IPS DF 6.9 (cell line): ENCODE data around the gene LYPD3.

ENCODE experiments used
- DNase-seq: peaks from one replicate; pipeline ENCODE4 v3.0.0-alpha.2; 2013; ENCODE audit warnings: low read depth, low spot score
- H3K27ac ChIP-seq: one replicate; pipeline ENCODE4 v1.5.1; 2013; ENCODE audit warnings: low read length, control low read depth
- H3K27me3 ChIP-seq: 2 replicates; pipeline ENCODE4 v1.6.1; 2013; ENCODE audit warnings: mild to moderate bottlenecking, low read length; ENCODE audit not compliant: control insufficient read depth, insufficient read depth
- H3K36me3 ChIP-seq: 2 replicates; pipeline ENCODE4 v1.6.1; 2013; ENCODE audit warnings: low read length; ENCODE audit not compliant: control insufficient read depth, insufficient read depth
- H3K4me1 ChIP-seq: 2 replicates; pipeline ENCODE4 v1.6.1; 2013; ENCODE audit warnings: low read length; ENCODE audit not compliant: control insufficient read depth, insufficient read depth
- H3K4me3 ChIP-seq: 2 replicates; pipeline ENCODE4 v1.5.1; 2013; ENCODE audit warnings: mild to moderate bottlenecking, low read length
- H3K9me3 ChIP-seq: 2 replicates; pipeline ENCODE4 v1.6.1; 2013; ENCODE audit warnings: low read length, inconsistent platforms; ENCODE audit not compliant: control insufficient read depth, insufficient read depth
- WGBS: extraction: QIAGEN DNeasy Blood & Tissue Kit; methylation state at CpG from one replicate; pipeline ENCODE4 v1.1.7; 2013; ENCODE audit warnings: mixed read lengths, missing lambda C conversion rate; ENCODE audit not compliant: insufficient read length, insufficient coverage; 5-methylcytosine and 5-hydroxymethylcytosine counted together

LYPD3 gene

GRCh38 chr19:43486412-43486811, 21.0 kb upstream of the LYPD3 start:
- Histone ChIP-seq H3K27ac (no peak overlapping the region), H3K27me3 (no peaks in the 10 kb centered on the region), H3K36me3 (no peaks in the 10 kb centered on the region), H3K4me3 (no peak overlapping the region), H3K4me1 (no peaks in the 10 kb centered on the region), H3K9me3 (no peaks in the 10 kb centered on the region)
- DNase-seq = no peak
- WGBS = no CpG with 5 or more reads among the region's 7 CpGs

GRCh38 chr19:43485951-43486350, 20.5 kb upstream of the LYPD3 start:
- Histone ChIP-seq H3K4me1 (no peaks in the 10 kb centered on the region), H3K36me3 (no peaks in the 10 kb centered on the region), H3K4me3 (no peak overlapping the region), H3K27me3 (no peaks in the 10 kb centered on the region), H3K9me3 (no peaks in the 10 kb centered on the region), H3K27ac (no peak overlapping the region)
- WGBS = no CpG with 5 or more reads among the region's 6 CpGs
- DNase-seq = no peak

GRCh38 chr19:43483281-43483680, 17.9 kb upstream of the LYPD3 start:
- WGBS = no CpG with 5 or more reads among the region's 6 CpGs
- no peak overlapping the region for H3K27ac ChIP-seq
- H3K36me3 ChIP-seq = no peaks in the 10 kb centered on the region
- no peaks in the 10 kb centered on the region for H3K27me3 ChIP-seq
- H3K4me1 ChIP-seq = no peaks in the 10 kb centered on the region
- no peaks in the 10 kb centered on the region for H3K9me3 ChIP-seq
- no peak overlapping the region for H3K4me3 ChIP-seq
- no peak for DNase-seq

- H3K27ac ChIP-seq = no peak overlapping the region
- no CpG with 5 or more reads among the region's 4 CpGs for WGBS
- DNase-seq = no peak
These were observed 16.8 kb upstream of the LYPD3 start for GRCh38 chr19:43482193-43482592.

GRCh38 chr19:43481701-43482100, 16.3 kb upstream of the LYPD3 start:
- H3K36me3 ChIP-seq = no peaks in the 10 kb centered on the region
- no peaks in the 10 kb centered on the region for H3K4me1 ChIP-seq
- H3K27ac ChIP-seq = no peak overlapping the region
- H3K4me3 ChIP-seq = no peak overlapping the region
- no CpG with 5 or more reads among the region's 6 CpGs for WGBS
- H3K27me3 ChIP-seq = no peaks in the 10 kb centered on the region
- DNase-seq = no peak
- H3K9me3 ChIP-seq = no peaks in the 10 kb centered on the region

More at GRCh38 chr19:43482193-43482592, 16.8 kb upstream of the LYPD3 start:
- H3K27me3 ChIP-seq = no peaks in the 10 kb centered on the region
- H3K9me3 ChIP-seq = no peaks in the 10 kb centered on the region
- H3K4me3 ChIP-seq = no peak overlapping the region
- no peaks in the 10 kb centered on the region for H3K4me1 ChIP-seq
- H3K36me3 ChIP-seq = no peaks in the 10 kb centered on the region

- no CpG with 5 or more reads among the region's 3 CpGs for WGBS
- Histone ChIP-seq H3K27me3 (no peaks in the 10 kb centered on the region), H3K4me1 (no peaks in the 10 kb centered on the region), H3K9me3 (no peaks in the 10 kb centered on the region), H3K36me3 (no peaks in the 10 kb centered on the region), H3K4me3 (no peak overlapping the region), H3K27ac (no peak overlapping the region)
- no peak for DNase-seq
These were observed 15.2 kb upstream of the LYPD3 start for GRCh38 chr19:43480574-43480973.

- Histone ChIP-seq H3K27ac (no peak overlapping the region), H3K27me3 (no peaks in the 10 kb centered on the region), H3K4me1 (no peaks in the 10 kb centered on the region), H3K4me3 (no peak overlapping the region), H3K9me3 (no peaks in the 10 kb centered on the region), H3K36me3 (no peaks in the 10 kb centered on the region)
- no CpG with 5 or more reads among the region's 4 CpGs for WGBS
- DNase-seq = no peak
These were observed 14.7 kb upstream of the LYPD3 start for GRCh38 chr19:43479961-43480561.

GRCh38 chr19:43479226-43479625, 13.8 kb upstream of the LYPD3 start:
- Histone ChIP-seq H3K9me3 (no peaks in the 10 kb centered on the region), H3K27me3 (no peaks in the 10 kb centered on the region), H3K36me3 (no peaks in the 10 kb centered on the region), H3K27ac (no peak overlapping the region), H3K4me1 (no peaks in the 10 kb centered on the region), H3K4me3 (no peak overlapping the region)
- DNase-seq = no peak
- WGBS = no CpG with 5 or more reads among the region's 15 CpGs

- DNase-seq = no peak
- Histone ChIP-seq H3K27ac (no peak overlapping the region), H3K4me3 (no peak overlapping the region), H3K9me3 (no peaks in the 10 kb centered on the region), H3K27me3 (no peaks in the 10 kb centered on the region), H3K36me3 (no peaks in the 10 kb centered on the region), H3K4me1 (no peaks in the 10 kb centered on the region)
- no CpG with 5 or more reads among the region's 3 CpGs for WGBS
These were observed 12.9 kb upstream of the LYPD3 start for GRCh38 chr19:43478323-43478722.

GRCh38 chr19:43476606-43477005, 11.2 kb upstream of the LYPD3 start:
- H3K36me3 ChIP-seq = no peaks in the 10 kb centered on the region
- no peaks in the 10 kb centered on the region for H3K9me3 ChIP-seq
- no peaks in the 10 kb centered on the region for H3K4me1 ChIP-seq
- no peaks in the 10 kb centered on the region for H3K27me3 ChIP-seq
- no peak overlapping the region for H3K4me3 ChIP-seq
- DNase-seq = no peak
- H3K27ac ChIP-seq = no peak overlapping the region

- no peaks in the 10 kb centered on the region for H3K36me3 ChIP-seq
- H3K27ac ChIP-seq = no peak overlapping the region
- H3K4me3 ChIP-seq = peak overlapping the region; percentile 26; the same call in 1 of the 2 replicates
- H3K9me3 ChIP-seq = no peaks in the 10 kb centered on the region
- H3K4me1 ChIP-seq = no peaks in the 10 kb centered on the region
- peak; percentile 85 for DNase-seq
- WGBS = no CpG with 5 or more reads among the region's 46 CpGs
- no peaks in the 10 kb centered on the region for H3K27me3 ChIP-seq
These were observed 9.7 kb upstream of the LYPD3 start for GRCh38 chr19:43474986-43475705.
